HepG2 (cell line): ENCODE results near the gene SGF29. TPM values are rescaled to one million over a fixed set of nuclear protein-coding genes. Genes with fewer than 3 reads are reported as not detected.
A peak's percentile ranks its signal among the peaks of the same experiment; 100 is the strongest.

Experiments
- ATAC-seq: fragments of 200-7000 bp; cut with Tn5 transposase; 3 replicates; pipeline ENCODE4 v1.9.1; 2020; ENCODE audit warnings: mild to moderate bottlenecking, moderate library complexity
- BruUV-seq: library from RNA; stranded (reverse); fragments of 400-500 nt; replicated peaks from 2 replicates; lab custom pipeline; 2021; lab: Mats Ljungman, UMichigan
- CTCF ChIA-PET: fragments of 300-600 bp; formaldehyde crosslinking; extraction: SDS; loops from one replicate; lab custom pipeline; 2021; ENCODE audit warnings: low total read pairs, inconsistent platforms, low intra/inter-chr PET ratio; lab: Yijun Ruan, JAX
- POLR2A ChIA-PET: fragments of 350-600 bp; sonication (Branson Sonifier 250); formaldehyde crosslinking; loops from one replicate; lab custom pipeline; 2020; ENCODE audit warnings: antibody characterized with exemption, inconsistent platforms; lab: Yijun Ruan, JAX
- DNase-seq: peaks from one replicate; pipeline ENCODE4 v3.0.0-alpha.2; 2015; ENCODE audit warnings: low spot score
- FAIRE-seq: peaks from 3 replicates; lab custom pipeline; 2011; peaks lifted over from hg19 to GRCh38; lab: Jason Lieb, UNC
- H2AFZ ChIP-seq: one replicate; pipeline ENCODE4 v1.6.1; 2011; ENCODE audit warnings: low read length, inconsistent platforms
- H3K27ac ChIP-seq: fragments of 300-600 bp; 3 replicates; pipeline ENCODE4 v1.8.0; 2011; ENCODE audit warnings: mixed run types, mild to moderate bottlenecking, mixed read lengths, low read length, inconsistent platforms; ENCODE audit not compliant: insufficient read depth; ENCODE audit errors: extremely low read length
- H3K27me3 ChIP-seq, 2 experiments: fragments of 200-600 bp in 1 of 2; 2 replicates in 1 of 2; 3 replicates in 1 of 2; pipeline versions ENCODE4 v1.6.0 to v1.8.0; 2011; ENCODE audit warnings: low read length in 2 of 2, mild to moderate bottlenecking in 2 of 2, moderate library complexity in 2 of 2, inconsistent platforms in 1 of 2; ENCODE audit not compliant: insufficient read depth in 2 of 2, control insufficient read depth in 1 of 2
- H3K36me3 ChIP-seq, 2 experiments: fragments of 200-600 bp in 1 of 2; replicated peaks in 1 of 2; 2 replicates in 1 of 2; 3 replicates in 1 of 2; pipeline versions ENCODE4 v1.5.1 to v1.8.0; 2011; ENCODE audit warnings: low read length in 2 of 2, inconsistent platforms in 1 of 2; ENCODE audit not compliant: insufficient read depth in 2 of 2, control insufficient read depth in 1 of 2
- H3K4me1 ChIP-seq: 2 replicates; pipeline ENCODE4 v1.5.1; 2012; ENCODE audit warnings: low read length, inconsistent platforms; ENCODE audit not compliant: insufficient read depth
- H3K4me2 ChIP-seq: 2 replicates; pipeline ENCODE4 v1.6.0; 2011; ENCODE audit warnings: low read depth, low read length, inconsistent platforms
- H3K4me3 ChIP-seq, 3 experiments: fragments of 200-600 bp in 1 of 3; sonication (generic), shearing (Covaris generic) in 1 of 3; replicated peaks in 1 of 3; 2 replicates each; pipeline ENCODE4 v1.5.1; 2011 to 2016; ENCODE audit warnings: low read length in 3 of 3, inconsistent platforms in 2 of 3, low read depth in 2 of 3, mild to moderate bottlenecking in 2 of 3, control low read depth in 1 of 3, mixed read lengths in 1 of 3; ENCODE audit not compliant: insufficient read depth in 1 of 3
- H3K79me2 ChIP-seq: one replicate; pipeline ENCODE4 v1.6.1; 2011; ENCODE audit warnings: low read length, inconsistent platforms; ENCODE audit not compliant: insufficient read depth
- H3K9ac ChIP-seq: 2 replicates; pipeline ENCODE4 v1.6.0; 2011; ENCODE audit warnings: mild to moderate bottlenecking, low read depth, low read length, inconsistent platforms; ENCODE audit not compliant: insufficient read depth
- H3K9me3 ChIP-seq: 2 replicates; pipeline ENCODE4 v1.5.1; 2012; ENCODE audit warnings: mild to moderate bottlenecking, low read length
- H4K20me1 ChIP-seq: 2 replicates; pipeline ENCODE4 v1.6.0; 2011; ENCODE audit warnings: inconsistent platforms, mild to moderate bottlenecking, low read length, moderate library complexity; ENCODE audit not compliant: insufficient read depth
- FOXA3 ChIP-seq: IDR thresholded peaks from 2 replicates; pipeline ENCODE4 v1.6.1; 2016; ENCODE audit warnings: missing genetic modification reagents, missing compliant biosample characterization
- FOXK2 ChIP-seq: fragments of 450-650 bp; IDR thresholded peaks from 2 replicates; pipeline ENCODE4 v1.6.1; 2016
- HMG20A ChIP-seq: IDR thresholded peaks from 2 replicates; pipeline ENCODE4 v1.6.1; 2016; ENCODE audit warnings: borderline replicate concordance
- HOXD1 ChIP-seq: sonication (generic); formaldehyde crosslinking; IDR thresholded peaks from 2 replicates; pipeline ENCODE4 v1.5.0; 2020; ENCODE audit warnings: missing genetic modification reagents
- PHF21A ChIP-seq: sonication (generic); formaldehyde crosslinking; IDR thresholded peaks from 2 replicates; pipeline ENCODE4 v1.5.0; 2020; ENCODE audit warnings: mild to moderate bottlenecking, missing genetic modification reagents
- POLR2A ChIP-seq, 2 experiments: IDR thresholded peaks; 2 replicates each; pipeline ENCODE4 v1.6.1; 2011; ENCODE audit warnings: low read depth in 2 of 2, low read length in 2 of 2, mild to moderate bottlenecking in 1 of 2, moderate library complexity in 1 of 2; ENCODE audit not compliant: insufficient read depth in 1 of 2
- SP4 ChIP-seq: sonication (generic); formaldehyde crosslinking; IDR thresholded peaks from 2 replicates; pipeline ENCODE4 v1.8.1; 2023; ENCODE audit warnings: mild to moderate bottlenecking, missing genetic modification reagents
- TBX2 ChIP-seq: sonication (generic); formaldehyde crosslinking; IDR thresholded peaks from 2 replicates; pipeline ENCODE4 v1.5.0; 2020; ENCODE audit warnings: missing genetic modification reagents, mild to moderate bottlenecking, borderline replicate concordance
- THAP11 ChIP-seq: IDR thresholded peaks from 2 replicates; pipeline ENCODE4 v1.6.1; 2016; ENCODE audit warnings: missing biosample characterization, missing genetic modification reagents
- YEATS2 ChIP-seq: sonication (generic); formaldehyde crosslinking; IDR thresholded peaks from 2 replicates; pipeline ENCODE4 v1.4.0; 2020; ENCODE audit warnings: missing genetic modification reagents, borderline replicate concordance
- YEATS4 ChIP-seq: sonication (generic); formaldehyde crosslinking; IDR thresholded peaks from 2 replicates; pipeline ENCODE4 v1.4.0; 2020; ENCODE audit warnings: missing genetic modification reagents, borderline replicate concordance
- YY1 ChIP-seq: IDR thresholded peaks from 2 replicates; pipeline ENCODE4 v1.6.1; 2011; ENCODE audit warnings: low read length, low read depth, moderate library complexity, mild to moderate bottlenecking; ENCODE audit not compliant: insufficient read depth, insufficient replicate concordance
- ZNF205 ChIP-seq: IDR thresholded peaks from 2 replicates; pipeline ENCODE4 v1.6.1; 2018; ENCODE audit warnings: missing biosample characterization, missing genetic modification reagents
- ZNF501 ChIP-seq: sonication (generic); formaldehyde crosslinking; IDR thresholded peaks from 2 replicates; pipeline ENCODE4 v1.5.1; 2020; ENCODE audit warnings: mild to moderate bottlenecking, moderate library complexity, missing genetic modification reagents
- ZNF557 ChIP-seq: sonication (generic); formaldehyde crosslinking; IDR thresholded peaks from 2 replicates; pipeline ENCODE4 v1.4.0; 2020; ENCODE audit warnings: missing genetic modification reagents
- ZNF660 ChIP-seq: sonication (generic); formaldehyde crosslinking; IDR thresholded peaks from 2 replicates; pipeline ENCODE4 v1.5.1; 2020; ENCODE audit warnings: mild to moderate bottlenecking, low read depth, missing genetic modification reagents, borderline replicate concordance
- WGBS: methylation state at CpG from one replicate; pipeline ENCODE4 v1.1.6; 2017; ENCODE audit warnings: low lambda C conversion rate; 5-methylcytosine and 5-hydroxymethylcytosine counted together
- in situ Hi-C: cut with HindIII; loops from 2 replicates; pipeline ENCODE4 v1.10.0; 2017; ENCODE audit warnings: low pct_unique_long_range_greater_than_20kb; ENCODE audit not compliant: extremely low pct_ligation_motif_present
- intact Hi-C: fragments of 100-400 bp; cut with micrococcal nuclease; formaldehyde crosslinking; loops from one replicate; pipeline ENCODE4 v1.10.0; 2022; ENCODE audit not compliant: unreplicated experiment
- polyA plus RNA-seq, 8 experiments: library from polyadenylated mRNA; depleted of rRNA in 3 of 8; stranded (reverse) in 7 of 8; unstranded in 1 of 8; fragments of >200 nt; fragmentation: Illumina TruSeq in 4 of 8; extraction: Trizol in 4 of 8; gene quantifications; 2 replicates each; pipeline versions ENCODE4 v1.2.1 to v1.2.3, GENCODE V29; 2011 to 2016; ENCODE audit warnings: low read depth in 4 of 8, missing spikeins in 1 of 8, mixed read lengths in 1 of 8; ENCODE audit not compliant: insufficient read depth in 1 of 8
- total RNA-seq, 5 experiments: library from RNA; depleted of rRNA; stranded (reverse); fragments of >200 nt; fragmentation: Illumina TruSeq; extraction: Trizol; gene quantifications; 2 replicates each; pipeline ENCODE4 v1.2.3, GENCODE V29; 2016; ENCODE audit warnings: low read depth in 1 of 5
- TF ChIP-seq, protein P1 (sequence below): sonication (generic); formaldehyde crosslinking; IDR thresholded peaks from 2 replicates; pipeline ENCODE4 v1.4.0; 2020; ENCODE audit warnings: missing genetic modification reagents
- TF ChIP-seq, protein P2 (sequence below): sonication (generic); formaldehyde crosslinking; IDR thresholded peaks from 2 replicates; pipeline ENCODE4 v1.8.1; 2023; ENCODE audit warnings: mild to moderate bottlenecking, missing genetic modification reagents
- TF ChIP-seq, protein P3 (sequence below): sonication (generic); formaldehyde crosslinking; IDR thresholded peaks from 2 replicates; pipeline ENCODE4 v1.4.0; 2020; ENCODE audit warnings: missing genetic modification reagents, borderline replicate concordance

Gene SGF29
- total and polyA plus RNA-seq, 2 of the 13 experiments (the other 11 are each of a cell fraction or from before 2014, with no cell fraction given) = 5.0 to 29.4 TPM

DNA sequence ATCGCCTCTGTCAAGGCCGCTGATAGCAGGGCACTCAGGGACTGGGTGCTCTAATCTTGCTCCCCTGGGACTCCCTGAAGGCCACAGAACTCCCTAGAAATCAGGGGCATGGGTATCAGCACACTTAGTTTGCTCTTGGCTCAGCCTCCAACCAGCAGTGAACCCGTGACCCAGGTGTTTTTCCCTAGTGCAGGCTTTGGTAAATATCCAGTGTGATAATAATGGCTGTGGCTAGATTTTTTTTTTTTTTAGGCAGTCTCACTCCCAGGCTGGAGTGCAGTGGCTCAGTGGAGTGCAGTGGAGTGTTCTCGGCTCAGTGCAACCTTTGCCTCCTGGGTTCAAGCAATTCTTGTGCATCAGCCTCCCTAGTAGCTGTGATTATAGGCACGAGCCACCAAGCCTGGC, 25.3 kb upstream of the SGF29 start:
- H3K27me3 ChIP-seq = no peaks in the 10 kb centered on the region
- WGBS = 2% methylated on average over 5 of the region's 5 CpGs
- H3K27ac ChIP-seq = peak overlapping the region; percentile 80
- no peaks in the 10 kb centered on the region for H3K36me3 ChIP-seq
- H4K20me1 ChIP-seq = no peaks in the 10 kb centered on the region
- FAIRE-seq (peak; percentile 70), DNase-seq (peak; percentile 78), ATAC-seq (peak; percentile 25)
- peak overlapping the region; percentile 70 for H2AFZ ChIP-seq
- ChIA-PET POLR2A (interaction anchor here (0.8 to 1.5 kb wide), 2 partner anchors 10 to 36 kb away, joined by 4 to 5 read pairs; partner anchors contain the start of genes CLN3 and NUPR1), CTCF (no interaction called here)
- BruUV-seq = no TSS peak
- H3K4me1 ChIP-seq = peaks cover 83% of the 10 kb centered on the region
- no peak overlapping the region for H3K4me3 ChIP-seq
- in situ Hi-C loops = no loop called here
- peak overlapping the region; percentile 63 for H3K9ac ChIP-seq
- H3K79me2 ChIP-seq = no peaks in the 10 kb centered on the region
- intact Hi-C loops = no loop called here
- peak overlapping the region; percentile 71 for H3K4me2 ChIP-seq
- H3K9me3 ChIP-seq = no peaks in the 10 kb centered on the region
- TF ChIP-seq ZNF501 (CRISPR knock-in tag) (0 out of 2 replicates have a peak, but pooled peaks have one; percentile 62), SP4 (peak; percentile 59; the same call in 1 of the 2 replicates), YEATS4 (CRISPR knock-in tag) (peak; percentile 39; the same call in 1 of the 2 replicates), ZNF205 (CRISPR knock-in tag) (peak; percentile 18; the same call in 1 of the 2 replicates), POLR2A (IDR thresholded peaks at IDR 0.05; ENCODE audit: insufficient read depth in 1 of 2, low read depth in 2 of 2, low read length in 2 of 2) (no peak), FOXK2 (no peak), ZNF557 (0 out of 2 replicates have a peak, but pooled peaks have one; percentile 38), PHF21A (CRISPR knock-in tag) (peak; percentile 93), FOXA3 (CRISPR knock-in tag) (peak; percentile 56; the same call in 1 of the 2 replicates), THAP11 (CRISPR knock-in tag) (peak; percentile 49; the same call in 1 of the 2 replicates), ZNF660 (CRISPR knock-in tag) (no peak), HOXD1 (CRISPR knock-in tag) (0 out of 2 replicates have a peak, but pooled peaks have one; percentile 19), YY1 (peak; percentile 14), YEATS2 (CRISPR knock-in tag) (peak; percentile 23; the same call in 1 of the 2 replicates), TBX2 (CRISPR knock-in tag) (peak; percentile 58; the same call in 1 of the 2 replicates), HMG20A (CRISPR knock-in tag) (peak; percentile 31; the same call in 1 of the 2 replicates)
- TF ChIP-seq, protein P1, sequence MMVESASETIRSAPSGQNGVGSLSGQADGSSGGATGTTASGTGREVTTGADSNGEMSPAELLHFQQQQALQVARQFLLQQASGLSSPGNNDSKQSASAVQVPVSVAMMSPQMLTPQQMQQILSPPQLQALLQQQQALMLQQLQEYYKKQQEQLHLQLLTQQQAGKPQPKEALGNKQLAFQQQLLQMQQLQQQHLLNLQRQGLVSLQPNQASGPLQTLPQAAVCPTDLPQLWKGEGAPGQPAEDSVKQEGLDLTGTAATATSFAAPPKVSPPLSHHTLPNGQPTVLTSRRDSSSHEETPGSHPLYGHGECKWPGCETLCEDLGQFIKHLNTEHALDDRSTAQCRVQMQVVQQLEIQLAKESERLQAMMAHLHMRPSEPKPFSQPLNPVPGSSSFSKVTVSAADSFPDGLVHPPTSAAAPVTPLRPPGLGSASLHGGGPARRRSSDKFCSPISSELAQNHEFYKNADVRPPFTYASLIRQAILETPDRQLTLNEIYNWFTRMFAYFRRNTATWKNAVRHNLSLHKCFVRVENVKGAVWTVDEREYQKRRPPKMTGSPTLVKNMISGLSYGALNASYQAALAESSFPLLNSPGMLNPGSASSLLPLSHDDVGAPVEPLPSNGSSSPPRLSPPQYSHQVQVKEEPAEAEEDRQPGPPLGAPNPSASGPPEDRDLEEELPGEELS (CRISPR knock-in tag) = peak; percentile 82
- TF ChIP-seq, protein P2, sequence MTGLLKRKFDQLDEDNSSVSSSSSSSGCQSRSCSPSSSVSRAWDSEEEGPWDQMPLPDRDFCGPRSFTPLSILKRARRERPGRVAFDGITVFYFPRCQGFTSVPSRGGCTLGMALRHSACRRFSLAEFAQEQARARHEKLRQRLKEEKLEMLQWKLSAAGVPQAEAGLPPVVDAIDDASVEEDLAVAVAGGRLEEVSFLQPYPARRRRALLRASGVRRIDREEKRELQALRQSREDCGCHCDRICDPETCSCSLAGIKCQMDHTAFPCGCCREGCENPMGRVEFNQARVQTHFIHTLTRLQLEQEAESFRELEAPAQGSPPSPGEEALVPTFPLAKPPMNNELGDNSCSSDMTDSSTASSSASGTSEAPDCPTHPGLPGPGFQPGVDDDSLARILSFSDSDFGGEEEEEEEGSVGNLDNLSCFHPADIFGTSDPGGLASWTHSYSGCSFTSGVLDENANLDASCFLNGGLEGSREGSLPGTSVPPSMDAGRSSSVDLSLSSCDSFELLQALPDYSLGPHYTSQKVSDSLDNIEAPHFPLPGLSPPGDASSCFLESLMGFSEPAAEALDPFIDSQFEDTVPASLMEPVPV (CRISPR knock-in tag) = 0 out of 2 replicates have a peak, but pooled peaks have one; percentile 32
- TF ChIP-seq, protein P3, sequence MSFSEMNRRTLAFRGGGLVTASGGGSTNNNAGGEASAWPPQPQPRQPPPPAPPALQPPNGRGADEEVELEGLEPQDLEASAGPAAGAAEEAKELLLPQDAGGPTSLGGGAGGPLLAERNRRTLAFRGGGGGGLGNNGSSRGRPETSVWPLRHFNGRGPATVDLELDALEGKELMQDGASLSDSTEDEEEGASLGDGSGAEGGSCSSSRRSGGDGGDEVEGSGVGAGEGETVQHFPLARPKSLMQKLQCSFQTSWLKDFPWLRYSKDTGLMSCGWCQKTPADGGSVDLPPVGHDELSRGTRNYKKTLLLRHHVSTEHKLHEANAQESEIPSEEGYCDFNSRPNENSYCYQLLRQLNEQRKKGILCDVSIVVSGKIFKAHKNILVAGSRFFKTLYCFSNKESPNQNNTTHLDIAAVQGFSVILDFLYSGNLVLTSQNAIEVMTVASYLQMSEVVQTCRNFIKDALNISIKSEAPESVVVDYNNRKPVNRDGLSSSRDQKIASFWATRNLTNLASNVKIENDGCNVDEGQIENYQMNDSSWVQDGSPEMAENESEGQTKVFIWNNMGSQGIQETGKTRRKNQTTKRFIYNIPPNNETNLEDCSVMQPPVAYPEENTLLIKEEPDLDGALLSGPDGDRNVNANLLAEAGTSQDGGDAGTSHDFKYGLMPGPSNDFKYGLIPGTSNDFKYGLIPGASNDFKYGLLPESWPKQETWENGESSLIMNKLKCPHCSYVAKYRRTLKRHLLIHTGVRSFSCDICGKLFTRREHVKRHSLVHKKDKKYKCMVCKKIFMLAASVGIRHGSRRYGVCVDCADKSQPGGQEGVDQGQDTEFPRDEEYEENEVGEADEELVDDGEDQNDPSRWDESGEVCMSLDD (CRISPR knock-in tag) = no peak
